Right lung (tissue), 5 donors: ENCODE results near the gene MRFAP1L1. TPM values are rescaled to one million over a fixed set of nuclear protein-coding genes. Genes with fewer than 3 reads are reported as not detected.

Experiments used
- DNase-seq, 2 donors: peaks; one replicate each; pipeline ENCODE4 v3.0.0-alpha.2; 2013
- polyA plus RNA-seq, 5 donors: library from polyadenylated mRNA; unstranded; fragments of 120-200 nt; gene quantifications; one replicate each; pipeline versions ENCODE4 v1.2.1 to v1.2.3, GENCODE V29; 2013; ENCODE audit warnings: inconsistent platforms in 1 of 5, low replicate concordance in 1 of 5; ENCODE audit not compliant: insufficient read length in 5 of 5, insufficient read depth in 1 of 5

MRFAP1L1 gene
- polyA plus RNA-seq, 5 donors, result 109 to 142 (median 117) TPM

- no peak for DNase-seq
Observed at GRCh38 chr4:6663596-6664393, 45.9 kb downstream of the MRFAP1L1 start.

- no peak for DNase-seq
Observed at GRCh38 chr4:6662591-6662990, 47.1 kb downstream of the MRFAP1L1 start.

GRCh38 chr4:6660430-6660829, 49.2 kb downstream of the MRFAP1L1 start:
- no peak for DNase-seq

GRCh38 chr4:6659897-6660296, 49.8 kb downstream of the MRFAP1L1 start:
- no peak for DNase-seq

- no peak for DNase-seq
Observed at GRCh38 chr4:6658597-6659075, 51.0 kb downstream of the MRFAP1L1 start.

DNA sequence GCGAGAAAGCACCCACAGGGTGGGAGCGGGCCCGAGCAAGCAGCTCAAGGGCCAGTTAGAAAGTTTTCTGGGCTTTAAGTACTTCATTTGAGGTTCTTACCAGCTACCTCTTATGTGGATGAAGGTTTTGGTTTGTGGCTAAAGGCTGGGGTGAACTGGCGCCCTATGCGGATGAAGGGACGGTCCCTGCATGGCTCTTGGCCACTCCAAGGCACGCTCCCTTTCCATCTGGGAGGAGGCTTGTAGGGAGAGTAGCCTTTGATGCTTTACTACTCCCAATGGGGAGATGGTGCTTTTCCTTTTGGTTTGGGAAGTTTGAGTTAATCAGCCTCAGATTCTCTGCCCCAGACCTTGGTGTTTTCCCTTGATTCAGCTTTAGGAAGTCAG, 51.5 kb downstream of the MRFAP1L1 start:
- no peak for DNase-seq

Other genes with a start within 250 kb of the MRFAP1L1 start
- gene PPP2R2C, start 237.3 kb downstream of the MRFAP1L1 start, polyA plus RNA-seq, result under 1 TPM; 0.22 to 0.53 (median 0.28) TPM
- 10 to 100 TPM; 12.3 to 18.1 (median 15.9) TPM for gene MAN2B2, start 134.7 kb downstream of the MRFAP1L1 start, polyA plus RNA-seq
- 100 to 1,000 TPM; 356 to 393 (median 381) TPM for gene MRFAP1, start 69.2 kb downstream of the MRFAP1L1 start, polyA plus RNA-seq
- gene S100P, start 16.0 kb downstream of the MRFAP1L1 start, polyA plus RNA-seq, result 1 to 10 TPM; 2.4 to 5.3 (median 3.7) TPM
- gene BLOC1S4, start 6.3 kb upstream of the MRFAP1L1 start, polyA plus RNA-seq, result 10 to 100 TPM in 3 of 5 donors, 1 to 10 TPM in 2; 8.0 to 13.3 (median 10.8) TPM
- 10 to 100 TPM; 21.5 to 36.4 (median 27.8) TPM for gene KIAA0232, start 72.9 kb upstream of the MRFAP1L1 start, polyA plus RNA-seq
- 10 to 100 TPM; 40.7 to 46.0 (median 45.3) TPM for gene TBC1D14, start 200.0 kb upstream of the MRFAP1L1 start, polyA plus RNA-seq